Amniotic epithelial cell (primary cell): ENCODE data around the gene DNM2.
"Not testable (repeated sequence)": the region's sequence is repeated elsewhere in the genome, so short reads cannot be mapped to it uniquely, and the experiment has no call there.

Experiments used
- DNase-seq: peaks from one replicate; pipeline ENCODE4 v3.0.0-alpha.2; 2010; ENCODE audit warnings: low read depth

Gene DNM2

GRCh38 chr19:10726268-10726667 is 8.4 kb downstream of the DNM2 start:
- no peak for DNase-seq

GRCh38 chr19:10727685-10728201 is 9.9 kb downstream of the DNM2 start:
- no peak for DNase-seq

GRCh38 chr19:10729411-10729810 is 11.5 kb downstream of the DNM2 start:
- no peak for DNase-seq

GRCh38 chr19:10730932-10731331 is 13.1 kb downstream of the DNM2 start:
- DNase-seq = no peak

- DNase-seq = peak; percentile 29
Measured at GRCh38 chr19:10735741-10736140, 17.9 kb downstream of the DNM2 start.

- no peak for DNase-seq
Measured at GRCh38 chr19:10736189-10736588, 18.3 kb downstream of the DNM2 start.

- no peak for DNase-seq
Measured at GRCh38 chr19:10736916-10737551, 19.2 kb downstream of the DNM2 start.

- DNase-seq = no peak
Measured at GRCh38 chr19:10737722-10738121, 19.8 kb downstream of the DNM2 start.

GRCh38 chr19:10740798-10741197 is 22.9 kb downstream of the DNM2 start:
- no peak for DNase-seq

- no peak for DNase-seq
Measured at GRCh38 chr19:10742476-10742875, 24.6 kb downstream of the DNM2 start.

GRCh38 chr19:10744253-10744798 is 26.4 kb downstream of the DNM2 start:
- no peak for DNase-seq

GRCh38 chr19:10744801-10745293 is 27.0 kb downstream of the DNM2 start:
- no peak for DNase-seq

GRCh38 chr19:10746437-10746836 is 28.6 kb downstream of the DNM2 start:
- not testable (repeated sequence) for DNase-seq

- DNase-seq = no peak
Measured at GRCh38 chr19:10747271-10747670, 29.4 kb downstream of the DNM2 start.

- no peak for DNase-seq
Measured at GRCh38 chr19:10747674-10748073, 29.8 kb downstream of the DNM2 start.

- no peak for DNase-seq
Measured at GRCh38 chr19:10748195-10748926, 30.5 kb downstream of the DNM2 start.

GRCh38 chr19:10748927-10749434 is 31.1 kb downstream of the DNM2 start:
- DNase-seq = peak; percentile 58

- DNase-seq = no peak
Measured at GRCh38 chr19:10749435-10750384, 31.8 kb downstream of the DNM2 start.

GRCh38 chr19:10751109-10751953 is 33.5 kb downstream of the DNM2 start:
- DNase-seq = no peak

- DNase-seq = no peak
Measured at GRCh38 chr19:10752237-10752912, 34.5 kb downstream of the DNM2 start.
